GM21529 (cell line): Measurements from ENCODE around the gene TBX20.

Source experiments
- ATAC-seq: cut with Tn5 transposase; IDR thresholded peaks from one replicate; pipeline ENCODE4 v1.9.1; 2021; ENCODE audit not compliant: unreplicated experiment

TBX20 gene, protein sequence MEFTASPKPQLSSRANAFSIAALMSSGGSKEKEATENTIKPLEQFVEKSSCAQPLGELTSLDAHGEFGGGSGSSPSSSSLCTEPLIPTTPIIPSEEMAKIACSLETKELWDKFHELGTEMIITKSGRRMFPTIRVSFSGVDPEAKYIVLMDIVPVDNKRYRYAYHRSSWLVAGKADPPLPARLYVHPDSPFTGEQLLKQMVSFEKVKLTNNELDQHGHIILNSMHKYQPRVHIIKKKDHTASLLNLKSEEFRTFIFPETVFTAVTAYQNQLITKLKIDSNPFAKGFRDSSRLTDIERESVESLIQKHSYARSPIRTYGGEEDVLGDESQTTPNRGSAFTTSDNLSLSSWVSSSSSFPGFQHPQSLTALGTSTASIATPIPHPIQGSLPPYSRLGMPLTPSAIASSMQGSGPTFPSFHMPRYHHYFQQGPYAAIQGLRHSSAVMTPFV

DNA sequence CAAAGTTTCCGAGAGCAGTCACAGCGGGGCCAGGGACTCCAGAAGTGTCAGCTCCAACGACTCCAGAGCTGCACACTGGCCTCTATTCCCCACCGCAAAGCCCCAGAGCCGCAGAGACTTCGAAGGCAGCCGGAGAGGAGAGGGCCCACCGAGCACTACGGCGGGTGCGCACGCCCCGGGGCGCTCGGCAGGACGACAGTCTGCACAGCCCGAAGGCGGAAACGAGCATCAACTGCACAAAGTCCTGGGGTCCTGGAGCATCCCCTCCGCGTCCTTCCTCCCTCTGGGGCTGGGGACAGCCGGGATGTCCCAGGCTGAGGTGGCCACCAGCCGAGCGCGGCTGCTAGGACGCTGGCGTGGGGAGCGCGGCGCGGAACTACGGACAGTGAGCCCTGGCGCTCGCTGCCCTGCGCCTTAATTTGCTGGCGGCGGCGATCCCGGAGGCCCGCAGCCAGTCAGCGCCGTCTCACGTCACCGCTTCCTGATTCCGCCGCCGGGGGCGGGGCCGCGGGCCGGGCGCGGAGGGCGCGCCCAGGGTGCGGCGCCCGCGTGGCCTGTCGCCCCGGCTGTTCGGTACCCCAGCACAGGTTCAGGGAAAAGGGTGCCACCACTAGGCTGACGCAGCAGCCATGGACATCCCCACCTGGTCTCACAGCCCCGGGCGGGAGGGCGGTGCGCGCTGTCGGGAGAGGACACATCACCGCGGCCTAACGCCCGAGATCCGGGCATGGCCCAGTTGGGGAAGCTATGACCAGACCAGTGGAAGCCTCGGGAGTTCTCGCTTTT lies at the start of gene TBX20:
TSS of gene TBX20 (minus strand) at position 391 of the 786 bp plus-strand sequence. CDS start 480 bp downstream, outside the sequence.
- no peak for ATAC-seq

DNA sequence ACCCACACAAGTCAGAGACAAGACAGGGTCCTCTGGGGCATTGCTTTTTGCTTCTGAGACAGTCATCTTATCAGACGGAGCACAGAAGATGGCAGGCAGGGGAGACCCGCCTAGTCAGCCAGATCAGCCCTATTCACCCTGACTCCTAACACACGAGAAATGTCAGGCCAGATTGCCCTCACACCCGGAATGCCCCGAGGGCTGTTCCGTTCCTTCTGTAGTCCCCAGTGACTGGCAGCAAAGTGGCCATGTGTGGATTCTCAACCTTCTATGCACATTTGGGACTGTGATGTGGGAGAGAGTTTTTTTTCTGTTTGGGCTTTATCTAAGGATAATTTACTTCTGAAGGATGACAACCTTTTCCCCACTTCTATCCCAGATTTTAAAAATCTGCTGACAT lies 35.5 kb upstream of the TBX20 start:
- no peak for ATAC-seq

DNA sequence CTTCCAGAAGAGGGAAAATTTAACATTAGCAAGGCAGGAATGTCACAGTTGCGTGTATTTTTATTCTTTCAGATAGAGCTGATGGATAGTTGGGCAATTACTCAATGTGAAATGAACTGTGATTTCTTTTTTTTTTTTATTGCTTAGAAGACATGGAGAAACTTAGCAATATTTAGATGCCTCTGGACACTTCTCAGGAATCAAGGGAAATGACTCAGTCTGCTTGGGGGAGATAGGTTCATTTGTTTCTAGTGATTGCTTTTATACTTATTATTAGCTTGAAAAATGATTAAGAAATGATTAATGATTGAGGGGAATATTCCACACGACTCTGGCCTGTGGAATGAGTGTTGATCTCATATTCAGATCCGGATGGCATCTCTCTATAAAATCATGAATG lies 33.1 kb upstream of the TBX20 start:
- no peak for ATAC-seq

DNA sequence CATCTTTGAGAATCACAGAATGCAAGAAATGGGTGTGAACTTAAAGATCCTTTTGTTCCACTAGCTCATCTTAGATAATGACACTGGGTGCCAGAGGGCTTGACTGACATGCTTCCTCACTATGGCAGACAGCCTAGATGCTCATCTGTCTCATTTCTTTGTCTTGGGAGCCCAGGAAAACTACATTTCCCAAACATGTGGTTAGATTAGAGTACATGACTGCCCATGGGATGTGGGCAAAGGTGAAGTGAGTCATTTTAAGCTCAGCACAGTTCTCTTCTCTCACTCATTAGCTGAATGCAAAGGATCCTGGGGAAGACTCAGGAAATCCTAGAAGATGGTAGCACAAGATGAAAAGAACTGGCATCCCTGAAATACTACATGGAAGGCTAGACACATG lies 32.5 kb upstream of the TBX20 start:
- ATAC-seq, result no peak

DNA sequence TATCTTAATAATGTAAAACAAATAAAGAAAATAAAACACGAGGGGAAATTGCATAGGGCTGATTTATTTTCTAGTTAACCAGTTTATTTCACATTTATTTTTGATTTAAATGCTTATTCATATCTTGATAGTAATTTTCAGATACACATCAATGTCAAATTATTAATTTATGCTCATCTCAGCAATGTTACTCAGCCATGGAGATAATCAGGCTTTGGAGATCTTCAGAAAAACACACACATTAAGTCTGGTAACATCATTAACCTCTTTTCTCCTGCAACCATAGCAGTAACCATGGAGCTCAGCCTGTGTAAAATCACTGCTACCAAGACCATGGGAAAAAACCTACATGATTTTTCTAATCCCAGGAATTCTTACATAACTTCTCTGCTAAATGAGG lies 31.9 kb upstream of the TBX20 start:
- ATAC-seq, result no peak

DNA sequence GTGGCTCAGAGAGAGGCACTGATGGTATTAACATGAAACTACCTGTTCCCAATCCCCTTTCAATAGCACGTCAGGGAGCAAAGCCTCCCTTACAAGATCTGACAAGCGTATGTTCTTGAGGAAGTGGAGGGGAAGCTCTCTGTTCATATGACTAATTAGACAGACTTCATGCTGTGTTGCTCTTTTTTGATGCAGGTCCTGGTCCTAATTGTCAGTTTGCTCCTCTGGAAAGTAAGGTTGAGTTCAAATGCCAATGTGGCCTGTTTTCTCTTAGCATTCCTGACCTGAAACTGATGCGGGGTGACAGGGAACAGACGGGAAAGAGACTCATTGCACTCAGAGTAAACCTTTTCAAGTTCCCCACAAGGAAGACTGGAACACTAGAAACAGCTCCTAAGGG lies 27.0 kb upstream of the TBX20 start:
- no peak for ATAC-seq

DNA sequence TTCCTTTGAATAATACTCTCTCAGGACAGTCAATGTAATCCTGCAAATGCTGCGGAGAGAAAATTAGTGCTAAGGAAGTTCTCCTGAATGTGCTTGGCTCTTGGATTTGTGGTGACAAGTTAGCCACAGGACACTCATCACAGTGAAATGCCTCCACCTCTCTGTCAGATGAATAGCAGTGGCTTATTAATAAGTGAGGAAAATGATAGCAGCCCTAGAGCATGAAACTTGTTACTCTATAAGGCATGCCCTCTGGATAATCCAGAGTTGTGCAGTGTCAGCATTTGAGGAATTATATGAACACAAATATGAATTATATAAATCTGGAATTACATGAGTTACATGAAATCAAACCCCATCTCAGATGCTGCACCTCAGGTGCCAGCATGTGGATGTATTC lies 23.5 kb upstream of the TBX20 start:
- ATAC-seq, result no peak

DNA sequence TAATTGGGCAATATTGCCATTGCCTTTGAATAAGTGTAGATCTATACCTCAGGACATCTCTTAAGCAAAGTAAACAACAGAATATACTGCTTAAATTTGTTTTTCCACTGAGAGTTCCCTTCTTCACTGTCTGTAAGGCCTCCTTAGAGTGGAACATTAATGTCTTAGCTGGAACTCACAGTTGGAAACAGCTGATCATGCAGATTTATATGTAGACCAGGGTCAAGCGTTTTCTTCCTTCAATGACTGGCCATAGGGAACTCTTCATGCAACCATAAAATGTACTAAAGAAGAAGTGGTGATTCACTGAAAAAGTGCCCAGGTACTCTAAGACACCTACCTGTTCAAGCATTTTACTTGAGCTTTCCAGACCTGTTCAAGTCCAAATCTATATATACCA lies 18.3 kb upstream of the TBX20 start:
- no peak for ATAC-seq

DNA sequence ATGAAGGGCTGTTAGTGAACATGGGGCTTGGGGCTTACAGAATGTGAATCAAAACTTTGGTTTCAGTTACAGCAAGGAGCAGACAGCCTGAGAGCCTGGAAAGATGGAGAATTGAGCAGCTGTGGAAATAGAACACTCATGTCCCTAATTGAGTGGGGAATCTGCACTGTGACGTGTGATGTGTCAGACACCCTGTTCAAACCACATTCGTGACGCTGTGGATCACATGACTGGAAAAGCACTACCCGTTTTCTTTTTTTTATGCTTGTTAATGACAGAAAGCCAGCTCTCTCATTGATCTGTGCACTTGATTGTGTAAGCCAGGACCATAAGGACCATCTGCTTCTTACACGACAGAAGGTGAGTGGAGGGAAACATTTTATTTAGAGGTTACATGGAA lies 15.1 kb upstream of the TBX20 start:
- ATAC-seq, result no peak

DNA sequence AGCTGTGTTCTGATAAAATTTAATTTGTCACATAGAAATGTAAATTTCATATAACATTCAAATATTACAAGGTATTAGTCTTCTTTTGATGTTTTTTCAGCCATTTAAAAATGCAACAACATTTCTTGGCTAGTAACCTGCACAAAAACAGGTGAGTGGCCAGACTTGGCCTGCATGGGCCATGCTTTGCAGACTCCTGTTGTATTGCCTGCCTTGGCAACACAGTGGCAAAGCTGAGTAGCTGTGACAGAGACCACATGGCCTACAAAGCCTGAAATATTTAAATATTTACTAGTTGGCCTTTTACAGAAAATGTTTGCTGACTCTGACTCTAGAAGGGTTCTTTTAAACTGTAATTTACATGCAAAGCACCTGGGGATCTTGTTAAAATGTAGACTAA lies 13.5 kb upstream of the TBX20 start:
- no peak for ATAC-seq

DNA sequence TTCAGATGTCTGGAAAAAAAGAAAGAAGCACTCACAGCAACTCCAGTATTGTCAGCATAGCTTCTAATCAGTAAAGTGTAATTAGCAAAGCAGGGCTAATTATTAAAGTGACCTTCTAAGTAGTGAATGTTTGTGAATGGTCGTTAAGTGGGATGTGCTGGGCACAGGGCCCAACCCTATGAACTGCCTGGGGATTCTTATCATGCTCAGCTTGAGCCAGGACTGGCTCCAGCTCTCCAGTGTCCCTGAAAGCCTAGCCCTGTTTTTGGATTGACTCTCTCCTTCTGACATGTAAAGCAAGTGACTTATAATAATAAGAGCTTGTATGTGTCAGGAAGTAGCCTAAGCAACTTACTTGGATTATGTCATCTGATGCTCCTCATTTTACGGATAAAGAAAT lies 9.5 kb upstream of the TBX20 start:
- ATAC-seq, result no peak

DNA sequence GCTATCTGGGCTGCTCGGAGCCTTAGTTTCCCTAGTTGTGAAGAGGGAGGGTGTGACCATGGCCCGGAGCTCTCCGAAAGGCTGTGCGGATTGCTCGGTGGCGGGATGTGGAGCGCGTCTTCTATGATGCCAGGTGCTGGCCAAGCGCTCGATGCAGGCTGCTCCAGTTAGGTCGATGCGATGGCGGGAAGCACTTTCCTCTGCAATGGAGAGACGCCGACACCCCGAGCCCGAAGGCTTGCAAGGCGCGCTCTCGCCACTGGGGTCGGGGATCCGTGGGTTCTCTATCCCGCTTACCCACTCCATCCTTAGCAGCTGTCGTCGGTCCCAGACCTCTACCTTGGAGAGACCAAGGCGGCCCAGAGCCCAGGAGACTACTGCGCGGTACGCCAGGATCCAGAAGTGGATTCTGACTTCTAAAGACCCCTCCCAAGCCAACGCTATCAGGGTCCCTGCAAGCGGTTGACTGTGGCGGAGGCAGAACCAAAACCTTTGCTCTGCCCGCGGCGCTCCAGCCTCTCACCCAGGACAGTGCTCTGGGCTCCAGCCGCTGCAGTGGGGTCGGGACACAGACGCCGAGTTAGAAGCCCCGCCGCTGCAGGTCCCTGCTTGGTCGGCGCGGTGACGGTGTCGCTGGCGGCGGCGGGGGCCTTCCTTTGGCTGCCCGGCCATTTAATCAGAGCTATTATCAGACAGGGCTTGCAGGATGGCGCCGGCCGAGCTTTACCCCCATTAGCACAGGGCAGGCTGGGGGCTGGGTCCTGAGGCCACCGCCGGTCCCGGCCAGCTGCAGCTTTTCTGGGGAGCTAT lies 7.8 kb upstream of the TBX20 start:
- ATAC-seq, result no peak

DNA sequence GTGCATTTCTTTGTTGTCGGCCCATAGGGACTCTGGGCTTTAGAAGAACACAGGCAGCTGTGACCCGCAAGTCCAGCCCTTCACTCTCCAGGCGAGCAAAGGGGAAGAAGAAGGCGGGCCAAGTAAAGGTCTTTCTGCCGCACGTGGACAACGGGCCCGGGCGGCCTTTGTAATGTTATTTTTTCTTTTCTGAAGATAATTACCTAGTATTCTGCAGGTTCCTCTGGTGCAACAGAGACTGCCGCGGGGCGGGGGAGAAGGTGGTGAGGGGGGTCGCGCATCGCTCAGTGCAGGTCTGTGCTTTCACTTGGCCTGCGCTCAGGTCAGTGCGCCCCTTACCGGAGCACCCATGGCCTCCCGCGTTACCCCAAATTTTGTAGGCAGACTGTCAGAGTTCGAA lies 7.1 kb upstream of the TBX20 start:
- ATAC-seq, result no peak

DNA sequence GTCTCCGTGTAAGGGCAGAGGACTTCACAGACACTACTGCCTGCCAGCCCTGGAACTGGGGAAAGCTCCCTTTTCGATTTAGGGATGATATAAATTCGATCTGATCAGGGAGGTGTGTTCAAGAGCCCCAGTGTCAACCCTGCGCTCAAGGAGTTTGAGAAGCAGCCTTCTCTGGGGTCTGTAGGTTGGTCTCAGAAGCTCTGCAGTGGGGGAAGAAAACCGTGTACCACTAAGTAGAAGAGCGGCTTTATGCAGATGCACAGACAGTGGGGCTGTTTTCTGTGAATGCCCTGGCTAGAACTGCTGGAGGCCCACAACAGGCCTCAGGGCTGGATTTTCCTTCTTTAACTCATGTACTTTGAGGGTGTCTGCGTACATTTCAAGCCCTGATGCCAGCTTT lies 6.3 kb upstream of the TBX20 start:
- no peak for ATAC-seq

DNA sequence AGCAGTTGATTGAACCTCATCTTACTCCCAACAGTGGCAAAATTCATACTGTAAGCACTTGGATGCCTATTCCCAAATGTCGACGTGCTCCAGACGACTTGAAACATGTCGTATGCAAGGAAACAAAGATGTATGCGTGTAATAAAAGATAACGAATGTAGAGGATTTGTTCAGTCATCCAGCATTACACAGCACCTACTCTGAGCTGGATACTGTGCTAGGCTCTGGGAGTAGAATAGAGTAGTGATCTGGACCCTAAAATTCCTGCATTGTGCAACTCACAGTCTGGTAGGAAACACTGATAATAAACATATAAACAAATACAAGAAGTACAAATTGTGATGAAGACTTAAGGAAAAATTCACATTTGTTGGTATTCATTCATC lies 5.6 kb upstream of the TBX20 start:
- ATAC-seq, result no peak

DNA sequence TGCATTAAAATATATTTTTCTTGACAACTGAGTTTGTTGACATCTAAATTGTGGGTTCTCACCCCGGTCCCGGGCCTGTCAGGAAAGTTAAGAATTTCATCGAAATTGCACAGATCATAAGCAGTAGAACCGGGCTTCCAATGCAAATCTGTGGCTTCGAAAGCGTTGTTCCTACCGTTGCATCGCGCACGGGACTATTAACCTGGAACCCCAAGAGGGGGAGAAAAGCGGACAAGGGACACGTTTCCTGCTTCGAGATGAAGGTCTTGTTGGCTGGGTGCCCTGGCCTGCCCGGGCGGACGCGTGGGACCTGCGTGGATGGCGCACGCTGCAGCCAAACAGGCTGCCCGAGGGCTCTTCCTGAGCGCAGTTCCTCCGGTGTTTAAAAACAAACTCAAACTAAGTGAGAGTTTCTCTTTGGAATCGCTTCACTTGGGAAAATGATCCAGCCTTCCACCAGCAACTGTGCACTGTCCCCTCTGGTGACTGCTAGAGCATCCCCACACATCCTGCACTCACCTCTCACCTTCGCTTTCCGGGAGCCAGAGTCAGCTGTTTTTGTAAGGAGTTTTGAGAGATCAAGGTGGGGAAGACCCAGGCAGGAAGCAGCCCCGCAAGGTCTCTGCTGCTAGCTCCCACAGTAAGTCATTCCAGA lies 5.1 kb upstream of the TBX20 start:
- no peak for ATAC-seq

DNA sequence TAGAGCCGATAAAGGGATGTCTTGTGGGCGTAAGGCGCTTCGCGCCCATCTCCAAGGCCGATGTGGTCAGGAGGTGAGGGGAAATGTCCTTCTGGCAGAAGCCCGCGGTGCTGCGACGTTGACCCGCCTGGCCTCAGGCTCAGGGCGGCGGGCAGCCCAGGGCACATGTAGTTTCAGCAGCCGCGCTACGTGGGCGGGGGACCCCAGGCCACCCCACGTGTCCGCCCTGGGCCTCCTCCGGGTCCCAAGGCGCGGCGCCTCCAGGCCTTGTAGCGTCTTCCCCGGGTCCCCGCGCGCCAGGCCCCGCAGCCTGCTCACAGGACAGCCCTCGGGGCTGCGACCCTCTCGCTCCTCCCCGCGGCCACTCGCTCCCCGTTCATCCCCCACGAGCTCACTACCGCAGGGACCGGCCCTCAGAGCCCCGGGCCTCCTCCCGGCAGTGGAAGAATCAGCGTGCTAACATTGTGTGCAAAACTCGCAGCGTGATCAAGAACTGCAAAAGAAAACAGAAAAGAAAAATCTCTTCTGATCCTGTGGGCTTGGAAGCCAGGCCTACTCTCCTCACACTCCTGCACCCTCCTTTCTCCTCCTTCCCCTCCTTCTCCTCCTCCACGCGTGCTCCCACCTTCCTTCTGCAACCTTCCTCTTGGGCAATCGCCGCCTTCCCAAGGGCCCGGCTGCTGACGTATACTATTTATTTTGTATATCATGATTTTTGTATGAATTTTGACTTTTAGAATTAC lies 4.4 kb upstream of the TBX20 start:
- ATAC-seq, result no peak

DNA sequence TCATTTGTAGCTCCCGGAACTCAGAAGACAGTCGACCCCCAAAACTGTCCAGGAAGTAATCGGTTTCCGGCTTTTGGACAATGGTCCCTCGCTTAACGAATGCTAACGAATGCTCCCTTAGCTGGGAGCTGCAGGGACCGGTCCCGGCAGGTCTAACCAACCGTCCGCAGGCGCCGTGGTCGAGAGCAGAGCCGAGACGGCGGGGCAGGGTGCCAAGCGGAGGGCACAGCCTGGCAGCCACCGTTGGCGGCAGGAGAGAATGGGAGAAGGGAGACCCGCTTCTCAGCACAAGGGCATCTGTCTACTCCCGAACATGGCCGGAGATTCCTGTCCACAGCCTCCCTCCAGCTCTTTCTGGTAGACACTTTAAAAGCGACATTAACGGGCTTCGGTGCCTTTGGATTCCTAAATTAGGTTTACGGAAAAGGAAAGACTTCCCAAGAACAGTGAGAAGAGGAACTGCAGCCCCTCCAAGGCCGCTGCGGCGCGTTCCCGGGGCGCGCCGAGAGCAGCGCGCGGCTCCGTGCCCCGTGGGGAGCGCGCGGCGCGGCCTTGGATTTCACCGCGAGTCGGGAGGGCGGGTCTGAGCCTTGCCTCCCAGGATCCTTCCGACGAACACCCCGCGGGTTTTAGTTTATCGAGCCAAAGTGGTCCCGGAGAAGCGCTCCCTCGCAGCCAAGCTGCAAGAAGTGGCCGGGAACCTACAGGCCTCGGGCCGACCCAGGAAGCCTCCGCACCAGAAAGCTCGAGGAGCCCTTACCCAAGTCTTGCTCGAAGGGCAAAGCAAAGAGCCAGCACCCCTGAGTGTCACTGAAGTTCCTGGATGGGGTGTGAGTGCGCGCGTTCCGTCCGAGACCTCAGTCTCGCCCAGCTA lies 3.6 kb upstream of the TBX20 start:
- ATAC-seq, result no peak
